IPS-NIHi7 (cell line): Measurements from ENCODE around the gene NACC2.
"Not testable (repeated sequence)": the region's sequence is repeated elsewhere in the genome, so short reads cannot be mapped to it uniquely, and the experiment has no call there.

ENCODE experiments used
- DNase-seq: peaks from one replicate; pipeline ENCODE4 v3.0.0; 2012; ENCODE audit warnings: mixed read lengths; ENCODE audit errors: extremely low spot score

NACC2 gene

DNA sequence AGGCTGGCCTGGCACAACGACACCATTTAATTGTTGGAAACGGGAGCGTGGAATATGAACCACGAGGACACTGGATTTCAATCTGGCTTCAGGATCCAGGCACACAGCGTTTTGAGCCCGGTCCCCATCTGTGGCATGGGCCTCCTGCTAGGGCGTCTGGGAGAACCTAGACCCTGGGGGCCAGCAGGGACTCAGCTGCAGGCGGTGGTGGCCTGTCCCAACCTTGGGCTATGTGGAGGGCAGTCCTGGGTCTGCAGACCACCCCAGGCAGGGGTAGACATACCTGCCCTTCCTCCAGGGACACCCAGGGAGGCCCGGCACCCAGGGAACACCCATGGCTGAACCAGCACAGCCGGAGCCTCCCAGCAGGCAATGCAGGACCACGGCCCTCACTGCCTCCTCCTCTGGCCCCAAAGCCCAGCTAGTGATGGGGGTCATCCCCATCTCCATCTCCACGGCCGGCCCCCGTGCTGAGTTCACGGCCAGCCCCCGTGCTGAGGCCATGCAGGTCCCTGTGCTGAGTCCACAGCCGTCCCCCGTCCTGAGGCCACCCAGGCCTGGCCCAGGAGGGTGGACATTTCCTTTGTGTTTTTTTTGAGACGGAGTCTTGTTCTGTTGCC, 115.4 kb downstream of the NACC2 start:
- DNase-seq: no peak

DNA sequence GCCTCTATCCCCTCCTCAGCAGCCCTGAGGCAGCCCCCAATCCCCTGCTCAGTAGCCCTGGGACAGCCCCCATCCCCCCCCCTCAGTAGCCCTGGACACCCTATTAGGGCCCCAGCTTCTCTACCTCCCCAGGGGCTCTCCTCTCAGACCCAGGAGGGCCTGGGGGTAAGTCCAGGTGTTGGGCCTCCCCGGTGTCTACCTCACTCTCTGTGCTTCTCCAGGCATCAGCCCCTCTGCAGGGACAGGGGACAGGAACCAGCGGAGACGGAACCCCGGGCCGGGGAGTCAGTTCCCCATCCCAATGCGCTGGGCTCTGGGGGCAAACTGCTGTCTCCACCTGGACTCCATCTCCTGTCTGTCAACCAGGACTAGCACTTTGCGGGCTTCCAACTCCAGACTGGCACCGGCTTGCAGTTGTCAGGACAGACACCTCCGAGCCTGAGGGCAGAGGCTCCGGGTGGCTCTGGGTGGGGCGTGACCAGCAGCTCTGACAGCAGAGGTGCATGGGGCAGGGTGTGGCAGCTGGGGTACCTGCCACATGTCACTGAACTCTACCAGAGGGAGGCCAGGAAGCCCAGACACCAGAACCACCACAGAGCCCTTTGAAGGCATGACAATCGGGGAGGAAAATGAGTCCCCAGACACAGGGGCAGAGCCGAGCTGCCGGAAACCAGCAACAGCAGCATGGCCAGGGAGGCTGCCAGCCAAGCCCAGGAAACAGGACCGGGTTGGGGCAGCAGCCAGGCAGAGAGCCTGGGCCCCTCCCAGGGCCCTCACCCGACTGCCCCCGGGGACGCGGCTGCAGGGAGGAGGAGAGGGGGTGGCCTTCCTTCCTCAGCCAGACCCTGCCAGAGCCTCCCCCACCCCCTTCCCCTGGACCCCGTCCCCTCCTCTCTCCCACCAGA, 116.2 kb downstream of the NACC2 start:
- DNase-seq: no peak

DNA sequence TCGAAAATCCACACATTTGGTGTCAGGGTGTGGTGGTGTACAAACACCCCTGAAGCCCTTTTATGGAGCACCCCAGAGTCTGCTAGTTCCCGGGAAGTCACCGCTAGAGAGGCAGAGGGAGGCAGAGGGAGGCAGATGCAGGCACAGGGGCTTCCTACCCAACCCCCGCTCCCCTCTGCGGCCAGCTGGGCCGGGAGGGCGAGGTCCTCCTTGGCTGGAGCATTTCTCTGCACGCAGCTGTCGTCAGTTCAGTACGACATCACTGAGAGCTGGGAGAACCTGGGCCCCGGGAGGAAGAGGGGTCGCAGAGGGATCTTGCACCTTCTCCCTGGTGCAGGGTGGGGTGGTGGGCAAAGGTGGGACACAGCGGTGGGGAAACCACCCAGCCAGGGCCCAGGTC, 118.1 kb downstream of the NACC2 start:
- no peak for DNase-seq

DNA sequence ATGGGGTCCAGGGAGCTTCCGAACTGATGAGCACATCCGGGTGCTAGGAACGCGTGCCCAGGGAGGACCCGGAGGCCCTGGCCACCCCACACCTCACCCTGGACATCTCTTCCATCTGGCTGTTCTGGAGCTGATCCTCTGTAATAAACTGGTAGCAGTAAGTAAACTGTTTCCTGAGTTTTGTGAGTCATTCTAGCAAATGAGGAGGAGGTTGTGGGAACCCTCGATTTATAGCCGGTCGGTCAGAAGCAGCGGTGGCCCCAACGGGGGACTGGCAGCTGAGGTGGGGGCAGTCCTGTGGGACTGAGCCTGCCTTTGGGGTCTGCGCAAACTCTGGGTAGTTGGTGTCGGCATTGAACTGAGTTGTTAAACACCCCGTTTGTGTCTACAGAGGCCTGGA, 118.6 kb downstream of the NACC2 start:
- DNase-seq: no peak

DNA sequence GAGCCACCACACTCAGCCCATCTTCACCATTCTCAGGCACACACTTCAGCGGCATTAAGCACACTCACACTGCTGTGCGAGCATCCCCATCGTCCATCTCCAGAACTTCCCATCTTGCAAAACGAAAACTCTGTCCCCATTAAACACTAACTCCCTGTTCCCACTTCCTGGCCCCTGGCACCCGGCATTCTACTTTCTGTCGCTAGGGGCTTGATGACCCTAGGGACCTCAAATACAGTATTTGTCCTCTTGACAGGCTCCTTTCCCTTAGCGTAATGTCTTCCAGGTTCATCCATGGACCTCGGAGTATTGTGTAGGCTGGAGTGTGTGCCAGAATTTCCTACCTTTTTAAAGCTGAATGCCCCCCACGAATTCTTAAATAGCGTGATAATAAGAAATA, 119.3 kb downstream of the NACC2 start:
- DNase-seq: no peak

DNA sequence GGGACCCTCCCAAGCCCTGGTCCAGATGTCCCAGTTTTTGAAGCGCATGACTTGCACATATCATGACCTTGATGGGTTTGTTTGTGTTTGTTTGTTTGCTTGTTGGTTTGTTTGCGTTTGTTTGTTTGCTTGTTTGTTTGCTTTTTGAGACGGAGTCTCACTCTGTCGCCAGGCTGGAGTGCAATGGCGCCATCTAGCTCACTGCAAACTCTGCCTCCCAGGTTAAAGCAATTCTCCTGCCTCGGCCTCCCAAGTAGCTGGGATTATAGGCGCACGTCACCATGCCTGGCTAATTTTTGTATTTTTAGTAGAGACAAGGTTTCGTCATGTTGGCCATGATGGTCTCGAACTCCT, 120.9 kb downstream of the NACC2 start:
- DNase-seq: no peak

DNA sequence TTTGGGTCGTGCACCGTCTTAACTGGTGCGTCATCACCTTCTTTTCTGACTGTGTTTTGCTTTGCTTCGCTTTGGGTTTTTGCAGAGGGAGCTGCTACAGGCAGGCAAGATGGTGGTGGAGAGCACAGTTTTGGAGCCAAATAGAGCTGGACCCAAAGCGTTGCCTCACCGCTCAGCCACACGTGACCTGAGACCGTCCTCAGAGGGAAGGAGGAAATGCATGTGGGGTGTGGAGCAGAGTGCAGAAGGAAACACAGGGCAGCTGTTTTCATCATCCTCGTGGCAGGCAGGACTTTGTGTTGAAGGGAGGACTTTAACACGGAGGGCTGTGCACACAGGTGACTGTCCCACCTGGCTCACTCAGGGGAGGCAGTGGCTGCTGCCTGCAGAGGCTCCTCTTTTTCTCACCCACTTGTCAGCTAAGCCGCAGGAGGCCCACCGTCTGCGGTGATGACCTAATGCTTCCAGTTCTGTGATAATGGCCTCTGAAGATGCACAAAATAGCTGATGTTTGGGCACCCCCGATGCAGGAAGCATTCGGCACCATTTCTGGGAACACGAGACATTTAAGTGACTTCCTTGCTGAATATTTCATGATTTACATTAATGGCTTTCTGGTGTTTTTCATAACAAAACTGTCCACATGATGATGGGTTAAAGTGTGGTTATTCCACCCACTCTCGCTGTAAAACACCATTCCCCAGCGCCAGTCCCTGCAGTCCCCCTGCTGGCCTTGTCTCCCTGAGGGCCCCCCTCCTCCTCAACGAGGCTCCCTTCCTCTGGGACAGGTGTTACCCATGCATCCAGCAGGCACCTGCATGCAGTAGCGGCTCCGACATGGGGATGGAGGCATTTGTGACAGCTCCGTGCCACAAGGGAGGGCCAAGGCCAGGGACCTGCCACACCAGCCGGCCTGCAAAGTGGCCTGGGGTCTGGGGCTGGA, 121.5 kb downstream of the NACC2 start:
- no peak for DNase-seq

DNA sequence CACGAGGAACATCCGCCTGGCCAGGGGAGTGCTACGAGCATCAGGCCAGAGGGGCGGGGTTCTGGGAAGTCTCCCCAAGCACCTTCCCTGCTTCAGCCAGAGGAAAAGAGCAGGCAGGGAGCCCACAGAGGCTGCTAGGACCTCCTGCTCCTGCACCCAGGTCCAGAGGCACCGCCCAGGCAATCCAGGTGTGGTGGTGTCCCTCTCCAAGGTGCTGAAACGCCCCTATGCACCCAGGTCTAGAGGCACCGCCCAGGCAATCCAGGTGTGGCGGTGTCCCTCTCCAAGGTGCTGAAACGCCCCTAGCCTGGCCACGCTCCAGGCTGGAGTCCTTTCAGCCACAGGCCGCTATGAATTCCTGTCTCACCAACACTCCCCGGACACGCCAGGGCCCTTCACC, 123.2 kb downstream of the NACC2 start:
- peak; percentile 95 for DNase-seq

DNA sequence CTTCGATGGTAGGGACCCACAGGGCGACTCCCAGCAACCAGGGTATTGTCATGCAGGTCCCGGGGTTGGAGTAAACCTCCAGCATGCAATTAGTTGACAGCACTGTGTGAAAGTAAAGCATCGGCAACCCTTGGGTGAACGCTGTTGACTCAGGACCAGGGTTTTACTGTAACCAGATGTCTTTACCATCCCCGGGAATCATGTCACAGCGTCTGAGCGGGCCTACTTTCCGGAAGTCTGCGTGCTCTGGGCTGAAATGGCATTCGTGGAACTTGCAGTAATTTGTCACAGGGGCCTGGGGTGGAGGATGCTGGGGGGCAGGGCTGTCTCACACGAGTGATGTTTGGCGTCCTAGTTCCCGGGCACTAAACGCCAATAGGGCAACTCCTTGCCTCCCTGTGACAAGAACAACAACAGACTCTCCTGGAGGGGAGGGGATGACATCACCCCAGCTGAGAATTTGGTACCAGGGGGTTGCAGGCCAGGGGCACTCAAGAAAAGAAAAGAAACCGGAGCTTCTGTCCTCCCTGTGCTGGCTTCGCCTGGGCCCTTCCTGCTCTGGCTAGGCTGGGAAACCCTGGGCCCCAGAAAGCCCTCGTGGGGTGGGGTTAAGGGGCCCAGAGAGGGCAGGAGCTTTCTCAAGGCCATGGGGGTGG, 123.8 kb downstream of the NACC2 start:
- DNase-seq: no peak

DNA sequence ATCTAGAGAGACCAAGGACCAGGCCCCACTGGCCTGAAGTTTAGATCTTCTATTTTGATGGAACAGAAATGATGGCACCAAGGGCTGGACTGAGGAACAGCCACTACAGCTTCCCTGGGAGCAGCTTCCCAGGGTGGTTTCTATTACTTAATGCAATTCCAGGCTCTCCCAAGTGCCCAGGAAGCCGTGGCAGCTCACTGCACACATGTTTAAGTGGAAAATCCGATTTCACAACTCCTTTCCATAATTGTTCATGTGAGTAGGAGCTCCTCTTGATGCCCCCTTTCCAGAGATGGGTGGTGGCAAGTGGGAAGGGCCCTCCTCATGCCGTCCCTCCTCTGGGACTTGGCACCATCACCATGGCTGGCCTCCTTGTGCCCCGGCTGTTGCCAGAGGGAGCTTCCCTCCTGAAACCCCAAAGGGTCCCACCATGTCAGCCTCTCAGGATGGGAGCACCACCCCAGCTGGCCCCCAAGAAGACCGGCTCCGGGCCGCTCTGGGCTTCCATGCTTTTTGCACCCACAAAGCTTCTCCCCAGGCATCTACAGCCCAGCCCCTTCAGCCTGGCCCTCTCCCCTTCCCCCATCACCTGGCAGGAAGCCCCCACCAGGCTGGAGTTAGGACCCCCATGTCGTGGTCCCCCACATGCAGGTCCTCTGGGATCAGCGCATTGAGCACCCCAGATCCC, 124.8 kb downstream of the NACC2 start:
- DNase-seq: no peak

DNA sequence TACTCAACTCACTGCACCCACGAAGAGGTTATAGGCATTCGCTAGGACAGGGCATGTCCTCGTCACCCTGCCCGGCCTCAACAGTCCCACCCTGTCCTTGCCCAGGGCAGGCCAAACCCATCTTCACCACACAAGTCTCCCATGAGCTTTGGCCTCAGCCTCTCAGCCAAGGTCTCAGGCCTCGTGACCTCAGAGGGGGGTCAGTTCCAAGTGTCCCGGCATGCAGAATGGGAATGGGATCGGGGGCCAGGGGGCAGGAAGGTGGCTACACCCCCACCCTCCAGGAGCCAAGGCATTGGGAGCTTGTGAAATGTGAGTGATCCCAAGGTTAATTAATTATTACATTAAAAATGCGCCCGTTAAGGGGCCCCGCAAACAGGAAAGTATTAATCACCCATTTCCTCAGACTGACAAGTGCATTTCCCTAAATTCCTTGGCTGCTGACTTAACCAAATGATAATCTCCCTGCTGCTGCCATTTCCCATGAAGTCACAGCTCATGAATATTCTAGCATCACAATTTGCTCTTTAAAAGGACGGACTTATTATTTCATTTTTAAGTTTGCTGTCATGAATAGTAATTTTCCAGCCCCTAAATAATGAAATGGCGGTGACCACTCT, 125.9 kb downstream of the NACC2 start:
- no peak for DNase-seq

DNA sequence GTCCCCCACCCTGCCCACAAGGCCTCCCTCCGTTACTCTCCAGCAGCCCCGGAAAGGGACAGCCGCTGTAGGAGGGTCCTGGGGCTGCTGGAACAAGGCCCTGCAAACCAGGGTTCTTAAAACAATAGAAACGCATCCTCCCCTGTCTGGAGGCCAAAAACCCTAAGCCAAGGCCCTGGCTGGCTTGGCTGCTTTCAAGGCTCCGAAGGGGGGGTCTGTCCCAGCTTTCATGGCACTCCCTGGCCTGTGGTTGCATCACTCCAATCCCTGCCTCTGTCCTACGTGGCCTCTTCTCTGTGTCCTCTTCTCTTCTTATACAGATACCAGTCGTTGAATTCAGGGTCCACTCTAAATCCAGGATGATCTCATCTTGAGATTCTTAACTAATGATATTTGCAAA, 126.5 kb downstream of the NACC2 start:
- DNase-seq: no peak

DNA sequence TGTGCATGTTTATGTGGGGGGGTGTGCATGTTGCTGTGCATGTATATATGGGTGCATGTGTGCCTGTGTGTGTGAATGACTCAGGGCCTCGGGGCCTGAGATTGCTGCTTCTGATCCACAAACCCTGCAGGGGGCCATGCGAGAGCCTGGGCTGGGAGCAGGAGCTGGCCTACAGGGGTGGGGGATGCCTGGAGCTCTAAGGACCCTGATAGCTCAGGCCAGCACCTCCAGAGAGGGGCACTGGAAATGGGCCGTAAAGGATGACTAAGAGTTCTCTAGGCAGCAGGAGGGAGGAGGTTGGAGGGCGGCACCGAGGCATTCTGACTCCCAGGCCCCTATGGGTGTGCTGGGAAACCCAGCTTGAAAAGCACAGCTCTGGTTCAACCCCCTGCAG, 127.0 kb downstream of the NACC2 start:
- DNase-seq: no peak

DNA sequence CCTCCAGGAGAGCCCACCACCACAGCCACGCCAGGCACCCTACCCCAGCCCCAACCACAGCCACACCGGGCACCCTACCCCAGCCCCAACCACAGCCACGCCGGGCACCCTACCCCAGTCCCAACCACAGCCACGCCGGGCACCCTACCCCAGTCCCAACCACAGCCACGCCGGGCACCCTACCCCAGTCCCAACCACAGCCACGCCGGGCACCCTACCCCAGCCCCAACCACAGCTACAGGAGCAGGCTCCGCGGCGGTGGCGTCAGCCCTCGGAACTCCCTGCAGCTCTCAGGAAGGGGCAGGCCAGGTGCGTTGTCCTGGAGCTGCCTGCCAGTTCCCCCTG, 128.2 kb downstream of the NACC2 start:
- DNase-seq: not testable (repeated sequence)

DNA sequence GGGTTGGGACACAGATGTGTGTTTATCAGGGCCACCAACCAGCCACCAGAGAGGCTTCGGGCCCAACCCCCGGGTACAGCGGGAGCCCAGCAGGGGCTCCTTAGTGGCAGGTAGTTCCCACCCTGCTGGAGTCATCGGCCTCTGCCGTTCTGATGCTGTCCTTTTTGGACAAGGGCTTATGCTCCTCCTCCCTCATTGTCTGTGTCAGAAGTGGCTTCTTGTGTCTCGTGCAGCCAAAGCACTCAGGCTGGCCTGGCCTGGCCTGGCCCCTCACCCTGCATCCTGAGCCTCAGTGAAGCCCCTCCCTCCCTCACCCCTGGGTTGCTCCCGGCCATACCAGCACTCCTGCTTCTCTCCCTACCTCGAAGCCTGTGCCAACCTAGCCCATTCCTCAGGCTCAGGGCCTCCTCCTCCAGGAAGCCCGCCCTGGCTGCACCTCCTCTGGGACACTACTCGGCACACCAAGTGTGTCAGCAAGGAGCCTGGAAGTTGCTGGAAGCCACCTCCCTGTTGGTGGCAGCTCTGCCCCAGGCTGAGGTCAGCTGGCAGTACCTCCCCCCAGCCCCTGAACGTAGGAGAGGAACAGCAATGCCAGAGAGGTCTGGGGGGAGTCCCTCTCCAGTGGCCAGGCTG, 129.8 kb downstream of the NACC2 start:
- DNase-seq: no peak

DNA sequence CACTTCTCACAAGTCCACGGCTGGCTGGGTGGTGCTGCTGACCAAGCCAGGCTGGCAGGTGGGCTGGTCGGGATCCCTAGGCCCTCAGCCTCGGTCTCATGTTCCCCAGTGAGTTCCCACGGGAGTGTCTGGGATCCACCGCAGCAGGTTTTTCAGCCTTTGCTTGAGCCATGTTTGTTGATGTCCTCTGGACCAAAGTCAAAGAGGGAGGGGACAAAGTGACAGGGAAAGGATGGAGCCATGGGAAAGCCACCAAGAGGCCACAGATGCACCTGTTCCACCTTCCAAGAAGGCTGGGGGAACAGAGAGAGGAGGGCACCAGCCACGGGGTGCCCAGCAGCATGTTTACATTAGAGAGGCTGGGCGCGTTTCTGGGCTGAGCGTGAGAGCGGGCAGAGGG, 131.2 kb downstream of the NACC2 start:
- DNase-seq: no peak

DNA sequence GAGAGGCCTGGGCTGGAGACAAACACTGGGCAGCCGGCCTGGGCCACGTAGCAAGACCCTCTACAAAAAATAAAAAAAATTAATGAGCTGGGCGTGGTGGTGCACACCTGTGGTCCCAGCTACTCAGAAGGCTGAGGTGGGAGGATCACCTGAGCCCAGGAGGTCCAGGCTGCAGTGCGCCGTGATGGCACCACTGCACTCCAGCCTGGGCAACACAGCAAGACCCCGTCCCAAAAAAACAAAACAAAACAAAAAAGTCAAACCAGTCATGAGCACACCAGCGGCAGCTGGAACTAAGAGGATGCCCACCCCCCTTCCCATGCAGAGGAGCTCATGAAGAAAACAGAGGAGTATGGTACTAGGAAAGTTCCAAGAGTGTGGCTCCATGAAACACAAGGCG, 131.8 kb downstream of the NACC2 start:
- no peak for DNase-seq

DNA sequence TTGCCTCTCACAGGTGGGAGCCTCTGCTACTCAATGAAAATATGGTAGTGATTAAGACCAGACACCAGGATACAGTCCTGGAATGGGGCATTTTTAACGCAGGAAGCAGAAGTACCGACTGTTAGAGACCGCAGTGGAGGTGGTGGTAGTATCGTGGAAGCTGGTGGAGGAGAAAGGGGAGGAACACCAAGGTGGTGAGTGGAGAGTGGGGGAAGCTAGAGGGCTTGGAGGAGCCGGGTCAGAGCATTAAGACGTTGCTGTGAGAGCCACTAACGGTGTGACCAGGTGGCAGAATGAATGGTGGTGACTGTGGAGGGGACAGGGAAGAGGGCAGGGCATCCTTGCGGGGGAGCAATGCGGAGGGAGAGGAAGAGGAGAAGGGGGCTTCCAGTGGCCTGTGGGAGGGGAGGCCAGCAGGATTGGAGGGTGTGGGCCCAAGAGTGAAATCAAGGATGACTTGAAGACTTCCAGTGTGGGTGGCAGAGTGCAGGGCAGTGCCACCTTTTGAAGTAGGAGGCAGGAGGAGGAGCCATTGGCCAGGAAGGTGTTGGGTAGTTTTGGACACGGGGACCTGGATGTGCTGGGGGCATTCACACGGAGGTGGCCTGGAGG, 132.3 kb downstream of the NACC2 start:
- no peak for DNase-seq

DNA sequence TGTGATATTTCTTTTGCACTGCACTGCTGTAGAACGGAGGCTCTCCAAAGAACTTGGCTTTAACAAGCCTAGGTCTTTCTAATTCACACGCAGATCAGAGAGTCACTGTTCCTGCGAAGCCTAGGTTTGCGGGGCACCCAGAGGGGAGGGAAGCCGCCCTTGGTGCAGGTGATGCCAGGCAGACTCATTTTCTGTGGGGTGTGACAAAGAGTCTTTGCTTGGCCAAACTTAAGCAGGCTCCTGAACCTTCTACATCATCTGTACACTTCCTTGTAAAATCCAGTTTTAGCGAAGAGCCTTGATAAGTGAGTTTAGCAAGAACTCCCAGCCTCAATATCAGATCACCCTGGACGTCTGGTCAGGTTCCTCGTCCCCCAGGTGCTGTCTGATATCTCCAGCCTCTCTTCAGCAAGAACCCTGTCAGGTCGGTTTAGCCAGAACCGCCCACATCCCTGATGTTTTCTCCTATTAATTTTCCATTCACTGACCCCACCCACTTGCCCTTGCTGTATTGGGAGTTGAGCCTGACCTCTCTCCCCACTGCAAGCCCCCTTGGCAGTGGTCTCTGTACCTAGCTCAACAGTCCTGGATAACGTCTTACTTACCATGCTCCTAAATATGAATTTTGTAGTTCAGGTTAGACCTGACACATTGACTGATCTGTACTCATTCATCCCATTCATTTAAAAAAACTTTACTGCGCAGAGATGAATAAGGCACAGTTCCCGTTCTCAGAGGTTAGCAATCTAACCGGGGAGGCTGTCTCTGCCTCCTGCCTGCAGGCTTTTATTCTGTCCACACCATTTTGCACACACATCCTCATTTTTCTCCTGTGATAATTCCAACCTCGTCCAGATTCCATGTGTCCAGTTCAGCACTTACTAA, 133.0 kb downstream of the NACC2 start:
- DNase-seq: no peak
